Left lung (tissue), 10 donors: ENCODE measurements around the gene MAGEB3. TPM values are rescaled to one million over a fixed set of nuclear protein-coding genes. Genes with fewer than 3 reads are reported as not detected.

Source experiments
- ATAC-seq: fragments of 200-7000 bp; cut with Tn5 transposase; one replicate; pipeline ENCODE4 v1.9.1; 2020; ENCODE audit warnings: moderate library complexity
- DNase-seq, 4 donors: peaks; one replicate each; pipeline ENCODE4 v3.0.0-alpha.2; 2013 to 2020
- H3K27ac ChIP-seq, 2 donors: fragments of 200-600 bp; sonication (generic) in 1 of 2; one replicate each; pipeline versions ENCODE4 v1.5.0 to v1.8.0; 2020 to 2021
- H3K27me3 ChIP-seq, 2 donors: fragments of 200-600 bp; sonication (generic) in 1 of 2; one replicate each; pipeline versions ENCODE4 v1.5.0 to v1.8.0; 2020 to 2021
- H3K36me3 ChIP-seq, 2 donors: fragments of 200-600 bp; sonication (generic) in 1 of 2; one replicate each; pipeline versions ENCODE4 v1.5.0 to v1.8.0; 2020 to 2021
- H3K4me1 ChIP-seq, 2 donors: fragments of 200-600 bp; one replicate each; pipeline ENCODE4 v1.8.0; 2021
- H3K4me3 ChIP-seq, 2 donors: fragments of 200-600 bp; sonication (generic) in 1 of 2; one replicate each; pipeline versions ENCODE4 v1.5.0 to v1.8.0; 2020 to 2021; ENCODE audit warnings: mild to moderate bottlenecking in 1 of 2
- H3K9me3 ChIP-seq, 2 donors: fragments of 200-600 bp; sonication (generic) in 1 of 2; one replicate each; pipeline versions ENCODE4 v1.5.0 to v1.8.0; 2020 to 2021
- intact Hi-C, 2 donors: fragments of 100-400 bp; cut with DNase I; formaldehyde crosslinking; loops; one replicate each; pipeline versions ENCODE4 v1.11.2 to v1.14.2; 2022
- polyA plus RNA-seq, 6 donors: library from polyadenylated mRNA; unstranded; fragments of 120-200 nt; gene quantifications; one replicate each; pipeline ENCODE4 v1.2.1, GENCODE V29; 2013; ENCODE audit not compliant: insufficient read length in 6 of 6
- total RNA-seq, 2 donors: library from RNA; stranded (reverse); fragmentation: NEBNext Ultra II Directional; extraction: Animal tissue kit (Norgen Biotek cat#: 25700); gene quantifications; one replicate each; pipeline ENCODE4 v1.2.1, GENCODE V29; 2021
- TF ChIP-seq, protein P1 (sequence below), 2 donors: fragments of 200-600 bp; sonication (generic) in 1 of 2; IDR thresholded peaks; one replicate each; pipeline versions ENCODE4 v1.5.0 to v1.8.0; 2021; ENCODE audit warnings: antibody characterized with exemption in 2 of 2
- donor health status: DM: no; HTN: yes; CAD: no.
- donor health status: DM: no; HTN: no; CAD: no.

The MAGEB3 gene
- total and polyA plus RNA-seq, 8 donors, result not detected

- H3K27me3 ChIP-seq, result no peaks in the 10 kb centered on the region
- no peak for ATAC-seq
- H3K27ac ChIP-seq, result no peak overlapping the region
- TF ChIP-seq, protein P1, sequence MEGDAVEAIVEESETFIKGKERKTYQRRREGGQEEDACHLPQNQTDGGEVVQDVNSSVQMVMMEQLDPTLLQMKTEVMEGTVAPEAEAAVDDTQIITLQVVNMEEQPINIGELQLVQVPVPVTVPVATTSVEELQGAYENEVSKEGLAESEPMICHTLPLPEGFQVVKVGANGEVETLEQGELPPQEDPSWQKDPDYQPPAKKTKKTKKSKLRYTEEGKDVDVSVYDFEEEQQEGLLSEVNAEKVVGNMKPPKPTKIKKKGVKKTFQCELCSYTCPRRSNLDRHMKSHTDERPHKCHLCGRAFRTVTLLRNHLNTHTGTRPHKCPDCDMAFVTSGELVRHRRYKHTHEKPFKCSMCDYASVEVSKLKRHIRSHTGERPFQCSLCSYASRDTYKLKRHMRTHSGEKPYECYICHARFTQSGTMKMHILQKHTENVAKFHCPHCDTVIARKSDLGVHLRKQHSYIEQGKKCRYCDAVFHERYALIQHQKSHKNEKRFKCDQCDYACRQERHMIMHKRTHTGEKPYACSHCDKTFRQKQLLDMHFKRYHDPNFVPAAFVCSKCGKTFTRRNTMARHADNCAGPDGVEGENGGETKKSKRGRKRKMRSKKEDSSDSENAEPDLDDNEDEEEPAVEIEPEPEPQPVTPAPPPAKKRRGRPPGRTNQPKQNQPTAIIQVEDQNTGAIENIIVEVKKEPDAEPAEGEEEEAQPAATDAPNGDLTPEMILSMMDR (IDR thresholded peaks at IDR 0.05), result no peak
- no peak for DNase-seq
- H3K9me3 ChIP-seq, result no peaks in the 10 kb centered on the region
- H3K36me3 ChIP-seq, result no peaks in the 10 kb centered on the region
- no peak overlapping the region for H3K4me3 ChIP-seq
- no peaks in the 10 kb centered on the region for H3K4me1 ChIP-seq
- intact Hi-C loops, result loop anchor here in 1 of 2 donors (10.0 kb wide), 1 partner anchor 234 kb away; no protein-coding TSS in a partner anchor
Observed at GRCh38 chrX:30270639-30271038, 40.2 kb downstream of the MAGEB3 start.

- intact Hi-C loops, result loop anchor here in 1 of 2 donors (10.0 kb wide), 1 partner anchor 229 kb away; no protein-coding TSS in a partner anchor
- DNase-seq, result no peak
- H3K27me3 ChIP-seq, result no peaks in the 10 kb centered on the region
- H3K27ac ChIP-seq, result no peak overlapping the region
- TF ChIP-seq, protein P1 (IDR thresholded peaks at IDR 0.05), result no peak
- no peaks in the 10 kb centered on the region for H3K9me3 ChIP-seq
- no peak for ATAC-seq
- no peaks in the 10 kb centered on the region for H3K36me3 ChIP-seq
- H3K4me3 ChIP-seq, result no peak overlapping the region
- H3K4me1 ChIP-seq, result no peaks in the 10 kb centered on the region
Observed at GRCh38 chrX:30275498-30275897, 45.0 kb downstream of the MAGEB3 start.

DNA sequence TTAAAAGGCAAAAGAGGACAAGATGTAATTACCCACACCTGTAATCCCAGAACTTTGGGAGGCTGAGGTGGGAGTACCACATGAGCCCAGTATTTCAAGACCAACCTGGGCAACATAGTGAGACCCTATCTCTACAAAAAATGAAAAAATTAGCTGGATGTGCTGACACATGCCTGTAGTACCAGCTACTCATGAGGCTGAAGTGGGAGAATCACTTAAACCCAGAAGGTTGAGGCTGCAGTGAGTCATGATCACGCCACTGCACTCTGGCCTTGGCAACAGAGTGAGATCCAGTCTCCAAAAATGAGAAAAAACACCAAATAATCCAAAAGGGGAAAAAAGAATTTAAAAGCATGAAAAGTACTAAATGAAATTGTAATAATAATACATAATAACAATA, 47.9 kb downstream of the MAGEB3 start:
- DNase-seq (no peak), ATAC-seq (no peak)
- no peak overlapping the region for H3K4me3 ChIP-seq
- no peaks in the 10 kb centered on the region for H3K9me3 ChIP-seq
- H3K36me3 ChIP-seq, result no peaks in the 10 kb centered on the region
- no peaks in the 10 kb centered on the region for H3K4me1 ChIP-seq
- H3K27me3 ChIP-seq, result no peaks in the 10 kb centered on the region
- TF ChIP-seq, protein P1 (IDR thresholded peaks at IDR 0.05), result no peak
- H3K27ac ChIP-seq, result no peak overlapping the region
- intact Hi-C loops, result loop anchor here in 1 of 2 donors (10.0 kb wide), 1 partner anchor 226 kb away; no protein-coding TSS in a partner anchor

GRCh38 chrX:30280428-30280827, 50.0 kb downstream of the MAGEB3 start:
- no peak overlapping the region for H3K4me3 ChIP-seq
- DNase-seq (no peak), ATAC-seq (no peak)
- H3K9me3 ChIP-seq, result no peaks in the 10 kb centered on the region
- no peak overlapping the region for H3K27ac ChIP-seq
- intact Hi-C loops, result no loop called here
- no peaks in the 10 kb centered on the region for H3K4me1 ChIP-seq
- no peaks in the 10 kb centered on the region for H3K36me3 ChIP-seq
- no peaks in the 10 kb centered on the region for H3K27me3 ChIP-seq
- TF ChIP-seq, protein P1 (IDR thresholded peaks at IDR 0.05), result no peak

DNA sequence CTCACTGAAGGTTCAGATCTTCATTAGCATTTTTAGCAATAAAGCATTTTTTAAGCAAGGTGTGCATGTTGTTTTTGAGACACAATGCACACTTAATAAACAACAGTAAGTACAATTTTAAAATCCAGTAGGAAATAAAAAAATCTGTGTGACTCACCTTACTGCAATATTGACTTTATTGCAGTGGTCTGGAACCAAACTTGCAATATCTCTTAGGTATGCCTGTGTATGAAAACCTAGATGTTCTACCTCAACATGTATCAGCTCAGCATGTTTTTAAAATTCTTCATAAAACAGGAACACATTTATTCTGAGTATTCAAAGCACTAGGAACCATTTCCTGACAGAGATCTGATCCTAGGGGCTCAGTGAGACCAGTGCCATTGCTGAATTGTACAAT, 52.1 kb downstream of the MAGEB3 start:
- TF ChIP-seq, protein P1 (IDR thresholded peaks at IDR 0.05), result no peak
- Histone ChIP-seq H3K9me3 (no peaks in the 10 kb centered on the region), H3K27ac (no peak overlapping the region), H3K36me3 (no peaks in the 10 kb centered on the region), H3K4me3 (no peak overlapping the region), H3K27me3 (no peaks in the 10 kb centered on the region), H3K4me1 (no peaks in the 10 kb centered on the region)
- DNase-seq, result no peak
- no peak for ATAC-seq
- intact Hi-C loops, result no loop called here
